GM18498 (cell line): Measurements from ENCODE around the gene C5.

ENCODE experiments used
- ATAC-seq: cut with Tn5 transposase; IDR thresholded peaks from one replicate; pipeline ENCODE4 v1.9.1; 2021; ENCODE audit warnings: mild to moderate bottlenecking, moderate library complexity; ENCODE audit not compliant: unreplicated experiment

Gene C5

GRCh38 chr9:120914396-120914795, 135.7 kb downstream of the C5 start:
- no peak for ATAC-seq

GRCh38 chr9:120913647-120914264, 136.3 kb downstream of the C5 start:
- no peak for ATAC-seq

- ATAC-seq = no peak
Measured at GRCh38 chr9:120912958-120913646, 137.0 kb downstream of the C5 start.

GRCh38 chr9:120911295-120911837, 138.7 kb downstream of the C5 start:
- ATAC-seq = no peak

DNA sequence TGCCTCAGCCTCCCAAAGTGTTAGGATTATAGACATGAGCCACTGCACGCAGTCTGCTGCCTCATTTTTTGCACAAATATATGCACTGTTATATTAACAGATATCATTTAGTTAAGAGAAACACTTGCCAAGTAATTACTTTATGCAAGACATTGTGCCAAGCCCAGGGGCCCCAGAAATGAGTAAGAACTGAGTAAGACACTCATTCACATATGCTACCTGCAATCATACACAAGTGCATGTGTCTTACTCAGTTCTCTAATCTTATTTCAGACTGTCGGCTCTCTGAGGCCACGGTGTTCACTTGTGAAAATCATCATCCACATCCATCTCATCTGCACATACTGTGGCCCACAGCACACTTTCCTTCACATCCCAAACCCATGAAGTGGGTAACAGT, 139.4 kb downstream of the C5 start:
- ATAC-seq = no peak

DNA sequence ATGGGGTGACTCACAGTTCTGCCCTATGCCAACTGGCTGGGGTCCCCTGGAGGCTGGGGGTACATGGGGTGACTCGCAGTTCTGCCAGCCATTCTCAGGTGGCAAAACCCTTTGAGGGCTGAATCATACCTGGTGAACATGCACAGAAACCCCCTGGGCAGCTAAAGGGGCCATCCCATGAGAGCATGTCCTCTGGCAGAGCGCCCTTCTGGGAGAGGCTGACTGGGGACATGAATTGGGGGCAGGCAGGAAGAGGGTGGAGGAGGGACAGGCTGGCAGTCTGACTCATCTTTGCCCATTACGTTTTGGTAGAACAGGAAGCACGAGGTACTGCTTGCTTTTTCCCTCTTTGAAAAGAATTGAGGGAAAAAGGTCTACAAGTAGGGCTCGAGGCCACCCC, 140.2 kb downstream of the C5 start:
- ATAC-seq = no peak

DNA sequence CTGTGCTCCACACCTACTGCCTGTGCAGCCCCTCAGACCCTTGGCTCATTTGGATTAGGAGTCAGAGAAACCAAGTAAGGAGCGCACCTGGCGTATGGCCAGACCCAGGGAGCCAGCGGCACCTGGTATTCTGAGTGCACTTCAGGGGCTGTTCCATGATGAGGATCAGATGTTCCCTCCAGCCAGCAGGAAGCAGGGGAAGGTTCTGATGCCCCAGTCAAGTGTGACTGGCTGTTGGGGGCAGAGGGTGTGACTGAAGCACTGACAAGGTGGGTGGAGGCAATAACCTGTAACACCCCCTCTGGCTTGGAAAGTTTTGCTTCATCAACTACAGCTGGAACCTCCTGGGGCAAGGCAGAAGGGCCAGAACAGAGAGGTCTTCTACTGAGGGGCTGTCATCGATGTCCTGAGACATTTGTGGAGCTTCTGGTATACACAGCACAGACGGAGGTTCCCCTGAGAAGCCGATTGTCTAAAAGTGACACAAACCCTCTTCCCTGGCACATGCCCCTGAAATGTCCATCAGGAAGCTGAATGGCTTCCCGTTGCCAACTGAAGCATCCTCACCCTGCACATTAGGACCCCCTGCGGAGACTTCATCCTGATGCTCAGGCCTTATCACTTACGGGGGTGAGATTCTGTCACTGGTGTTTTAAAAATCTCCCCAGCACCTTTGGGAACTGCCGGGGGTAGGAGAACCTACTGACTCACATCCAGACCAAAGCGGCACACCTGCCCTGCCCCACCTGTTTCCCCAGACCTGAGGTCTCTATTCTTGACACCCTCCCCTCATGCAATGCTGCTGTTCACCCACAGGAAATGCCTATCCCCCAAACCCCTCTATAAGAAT, 144.5 kb downstream of the C5 start:
- no peak for ATAC-seq

DNA sequence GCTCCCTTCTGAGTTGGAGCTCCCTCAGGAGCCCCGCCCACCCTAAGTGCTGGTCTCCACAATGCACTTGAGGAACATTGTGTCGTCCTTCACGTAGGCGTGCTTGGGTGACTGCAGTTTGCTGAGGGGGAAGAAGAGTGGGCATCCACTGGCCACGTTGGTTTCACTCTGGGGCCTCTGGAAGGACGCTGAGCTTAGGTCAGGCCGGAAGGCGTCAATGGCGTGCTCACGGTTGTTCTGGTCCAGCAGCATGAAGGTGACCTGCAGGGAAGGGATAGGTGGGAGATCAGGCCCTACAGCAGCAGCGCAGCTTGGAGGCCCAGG, 145.1 kb downstream of the C5 start:
- no peak for ATAC-seq

DNA sequence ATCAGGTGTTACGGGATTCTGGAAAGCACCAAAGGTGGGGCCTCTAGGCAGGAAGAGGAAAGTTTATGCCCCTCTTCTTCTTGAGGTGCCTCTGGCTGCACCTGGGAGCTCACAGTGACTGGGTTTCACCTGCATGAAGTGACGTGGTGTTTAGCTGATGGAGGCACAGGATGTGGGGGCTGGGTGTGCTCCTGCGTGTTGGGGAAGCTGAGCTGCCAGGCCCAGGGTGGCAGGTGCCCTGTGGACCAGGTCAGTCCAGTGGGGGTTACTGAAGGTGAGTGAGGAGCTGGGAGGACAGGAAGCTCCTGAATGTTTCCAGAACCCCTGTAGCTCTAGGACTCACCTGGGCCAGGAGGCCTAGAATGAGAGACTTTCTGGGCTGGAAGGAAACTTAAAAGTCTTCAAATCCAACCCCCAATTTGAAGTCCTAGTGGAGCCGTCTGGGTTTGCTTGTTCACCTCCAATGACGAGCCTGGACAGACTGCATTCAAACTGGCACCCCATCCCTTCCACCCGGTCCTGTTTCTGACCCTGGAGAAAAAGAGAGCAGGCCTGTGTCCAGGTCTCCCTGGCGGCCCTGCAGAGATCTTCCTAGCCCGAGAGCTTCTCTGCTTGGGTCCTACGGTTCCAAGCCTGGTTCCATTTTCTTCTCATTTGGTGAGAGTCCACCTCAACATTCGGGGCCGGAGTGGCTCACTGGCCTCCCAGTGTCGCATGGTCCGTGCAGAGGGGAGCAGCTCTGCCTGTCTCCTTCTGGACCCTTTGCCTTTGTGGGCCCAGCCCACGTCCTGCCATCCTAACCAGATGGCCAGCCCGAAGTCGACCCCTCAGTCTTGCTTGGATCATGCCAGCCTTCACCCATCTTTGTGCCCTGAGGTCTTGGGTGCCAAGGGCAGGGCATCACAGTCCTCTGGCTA, 145.8 kb downstream of the C5 start:
- no peak for ATAC-seq

DNA sequence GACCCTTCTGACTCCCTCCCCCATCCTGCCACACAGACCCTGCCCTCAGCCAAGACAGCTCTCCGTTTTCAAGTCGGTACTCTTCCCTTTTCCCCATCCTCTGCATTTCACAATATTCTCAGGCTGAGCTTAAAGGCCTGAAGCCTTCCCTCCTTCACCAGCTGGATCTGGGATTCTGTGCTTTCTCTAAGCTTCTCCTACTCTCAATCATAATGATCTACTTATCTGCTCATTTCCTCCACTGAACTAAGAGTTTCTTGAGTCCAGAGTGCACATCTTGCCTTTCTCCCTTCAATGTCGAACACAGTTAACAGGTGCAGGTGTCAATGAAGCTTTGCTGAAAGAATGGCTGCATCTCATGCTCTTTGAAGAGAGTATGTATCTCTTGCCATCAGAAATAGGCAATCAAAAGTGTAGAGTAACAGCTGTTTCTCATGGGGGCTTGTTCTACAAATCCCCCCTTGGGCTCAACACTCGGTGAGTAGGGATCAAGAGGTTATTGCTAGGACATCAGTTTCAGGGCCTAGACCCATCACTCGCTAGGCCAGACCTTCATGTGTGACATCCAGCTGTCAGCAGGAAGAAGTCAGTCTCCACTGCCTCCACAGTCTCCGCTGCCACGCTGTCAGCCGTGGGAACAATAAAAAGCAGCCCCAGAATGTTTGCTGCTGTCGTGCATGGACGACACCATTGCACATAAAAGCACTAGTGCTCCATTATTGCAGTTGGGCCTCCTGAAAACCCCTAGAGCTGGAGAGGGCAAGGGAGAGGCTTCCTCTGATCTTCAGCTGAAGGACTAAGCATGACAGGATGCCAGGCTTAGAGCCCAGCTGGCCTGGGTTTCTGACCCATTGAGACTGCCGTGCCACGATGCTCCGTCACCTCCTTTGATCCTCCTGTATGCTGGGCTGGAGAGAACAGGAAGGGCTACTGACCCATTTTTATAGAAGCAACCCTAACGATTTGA, 147.2 kb downstream of the C5 start:
- ATAC-seq = no peak
